Activated B cell treated with CpG ODN at 0.5 μM for 24 hours (primary cell): ENCODE measurements around the gene ADAT2. TPM values are rescaled to one million over a fixed set of nuclear protein-coding genes. Genes with fewer than 3 reads are reported as not detected.
A peak's percentile ranks its signal among the peaks of the same experiment; 100 is the strongest.

ENCODE experiments used
- ATAC-seq: fragments of 200-7000 bp; cut with Tn5 transposase; one replicate; pipeline ENCODE4 v1.10.0; 2021; ENCODE audit warnings: low read depth, mild to moderate bottlenecking, moderate library complexity
- CTCF ChIA-PET: fragments of 350-600 bp; sonication (Branson Sonifier 250); formaldehyde crosslinking; loops from one replicate; lab custom pipeline; 2021; ENCODE audit warnings: antibody characterized with exemption; lab: Charles Lee
- POLR2A ChIA-PET: fragments of 350-600 bp; sonication (Branson Sonifier 250); formaldehyde crosslinking; loops from one replicate; lab custom pipeline; 2021; ENCODE audit warnings: antibody characterized with exemption; lab: Charles Lee
- DNase-seq: peaks from one replicate; pipeline ENCODE4 v3.0.0; 2022
- H3K27ac Mint-ChIP-seq: one replicate; pipeline ENCODE4 v1.8.0; 2020; ENCODE audit warnings: mixed read lengths
- H3K27me3 Mint-ChIP-seq: one replicate; pipeline ENCODE4 v1.8.0; 2021; ENCODE audit warnings: mixed read lengths
- H3K36me3 Mint-ChIP-seq: one replicate; pipeline ENCODE4 v1.8.0; 2021; ENCODE audit warnings: low read depth, mixed read lengths
- H3K4me1 Mint-ChIP-seq: one replicate; pipeline ENCODE4 v1.8.0; 2021; ENCODE audit warnings: mixed read lengths
- H3K4me3 Mint-ChIP-seq: one replicate; pipeline ENCODE4 v1.8.0; 2020; ENCODE audit warnings: mild to moderate bottlenecking, mixed read lengths
- H3K9me3 Mint-ChIP-seq: one replicate; pipeline ENCODE4 v1.8.0; 2020; ENCODE audit warnings: mixed read lengths
- CTCF ChIP-seq: fragments of 200-600 bp; IDR thresholded peaks from one replicate; pipeline ENCODE4 v1.8.0; 2022; ENCODE audit warnings: antibody characterized with exemption, mild to moderate bottlenecking
- intact Hi-C: fragments of 100-400 bp; cut with micrococcal nuclease; formaldehyde crosslinking; loops from one replicate; pipeline ENCODE4 v1.15.1; 2024
- total RNA-seq: library from RNA; stranded (reverse); gene quantifications from 2 replicates; pipeline ENCODE4 v1.2.3, GENCODE V29; 2022

Gene ADAT2
- total RNA-seq, 1 donor from 2014 or later = 30.2 TPM

DNA sequence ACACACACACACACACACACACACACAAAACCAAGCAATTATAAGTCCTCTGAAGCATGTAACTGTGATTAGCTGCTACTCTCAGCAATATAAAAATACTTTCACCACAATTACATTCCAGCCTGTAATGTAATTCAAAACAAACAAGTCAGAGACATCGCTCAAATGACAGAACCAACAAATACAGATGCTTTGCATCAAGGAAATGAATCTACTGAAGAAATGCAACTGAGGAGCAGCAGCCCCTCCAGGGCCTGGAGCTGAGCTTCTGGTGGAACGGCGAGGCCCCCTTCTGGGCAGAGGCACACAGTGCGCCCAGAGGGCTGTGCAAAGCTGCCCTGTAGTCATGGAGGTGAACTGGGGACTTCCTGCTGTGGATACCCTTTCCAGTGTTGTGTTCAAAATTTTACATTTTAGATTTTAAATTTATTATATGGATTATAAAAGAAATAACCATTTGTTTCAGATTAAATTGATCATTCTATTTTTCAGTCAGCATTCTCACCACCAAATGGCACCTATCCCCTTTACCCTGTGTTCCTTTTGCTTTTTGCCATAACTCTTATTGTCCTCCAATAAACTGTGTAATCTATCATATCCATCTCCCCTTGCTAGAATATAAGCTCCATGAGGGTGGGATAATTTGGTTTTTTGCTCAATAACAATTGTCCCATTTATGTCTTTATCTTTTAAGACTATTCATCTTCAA, 23.2 kb downstream of the ADAT2 start:
- intact Hi-C loops = loop anchor here (1.0 to 10.0 kb wide), 7 partner anchors 90 to 953 kb away; no protein-coding TSS in a partner anchor
- no peaks in the 10 kb centered on the region for H3K9me3 Mint-ChIP-seq
- peak; percentile 58 for TF ChIP-seq CTCF
- H3K27ac Mint-ChIP-seq = no peak overlapping the region
- POLR2A ChIA-PET = interaction anchor here (0.6 to 1.1 kb wide), 2 partner anchors 501 to 735 kb away, joined by 3 read pairs; no protein-coding TSS in a partner anchor
- H3K4me1 Mint-ChIP-seq = no peaks in the 10 kb centered on the region
- no peaks in the 10 kb centered on the region for H3K27me3 Mint-ChIP-seq
- peaks cover 14% of the 10 kb centered on the region for H3K36me3 Mint-ChIP-seq
- CTCF ChIA-PET = interaction anchor here (0.7 to 5.4 kb wide), 17 partner anchors 11 to 954 kb away, joined by 3 to 64 read pairs (median 5); partner anchors contain the start of genes ADAT2 and PEX3
- ATAC-seq = peak; percentile 100
- no peak overlapping the region for H3K4me3 Mint-ChIP-seq
- DNase-seq = peak; percentile 44

DNA sequence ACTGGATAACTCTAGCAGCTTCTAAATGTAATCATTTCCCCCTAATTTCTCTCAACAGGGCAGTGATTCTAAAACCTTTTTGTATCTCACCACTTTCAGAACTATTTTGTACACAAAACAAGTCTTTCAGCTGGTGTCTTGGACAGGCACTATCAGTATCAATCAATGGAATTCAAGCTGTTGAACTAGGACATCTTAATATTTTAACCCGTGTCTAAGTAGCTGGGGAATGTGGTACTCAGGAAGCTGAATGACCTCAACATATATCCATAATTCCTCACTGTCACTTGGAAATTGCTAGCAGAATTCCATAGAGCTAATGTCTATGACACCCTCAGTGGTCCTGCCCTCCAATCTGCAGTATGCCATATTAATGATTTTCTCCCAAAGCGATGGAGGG, 24.5 kb downstream of the ADAT2 start:
- ATAC-seq (no peak), DNase-seq (no peak)
- TF ChIP-seq CTCF = no peak
- Mint-ChIP-seq H3K36me3 (peaks cover 7% of the 10 kb centered on the region), H3K4me1 (no peaks in the 10 kb centered on the region), H3K4me3 (no peak overlapping the region), H3K27me3 (no peaks in the 10 kb centered on the region), H3K9me3 (no peaks in the 10 kb centered on the region), H3K27ac (no peak overlapping the region)
- POLR2A ChIA-PET = interaction anchor here (0.6 kb wide), 1 partner anchor 80 kb away, joined by 3 read pairs; no protein-coding TSS in a partner anchor
- intact Hi-C loops = loop anchor here (2.0 to 10.0 kb wide), 3 partner anchors 89 to 677 kb away; no protein-coding TSS in a partner anchor
- CTCF ChIA-PET = interaction anchor here (1.4 to 5.4 kb wide), 5 partner anchors 400 to 953 kb away, joined by 5 to 64 read pairs (median 34); no protein-coding TSS in a partner anchor

DNA sequence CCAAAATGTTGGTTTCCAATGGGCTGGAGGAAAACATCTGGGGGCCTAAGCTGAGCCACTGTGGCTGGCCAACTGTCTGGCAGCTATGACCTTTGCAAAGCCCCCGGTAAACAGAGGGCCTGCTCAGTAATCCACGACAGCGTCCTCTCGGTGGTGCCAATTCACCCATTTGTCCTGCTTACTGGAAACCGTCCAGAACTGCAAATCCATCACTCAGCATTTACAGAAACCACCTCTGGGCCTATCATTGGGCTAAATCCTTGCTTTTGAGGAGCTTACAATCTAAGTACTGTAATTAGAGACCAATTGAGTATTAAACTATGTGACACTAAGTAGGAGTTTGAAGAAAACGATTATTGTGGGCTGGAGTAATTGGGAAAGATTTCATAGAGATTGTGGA, 31.0 kb downstream of the ADAT2 start:
- POLR2A ChIA-PET = no interaction called here
- Mint-ChIP-seq H3K9me3 (no peaks in the 10 kb centered on the region), H3K27ac (no peak overlapping the region)

GRCh38 chr6:143414769-143415168, 35.7 kb downstream of the ADAT2 start:
- ATAC-seq (no peak), DNase-seq (no peak)
- TF ChIP-seq CTCF = no peak
- H3K36me3 Mint-ChIP-seq = no peaks in the 10 kb centered on the region
- intact Hi-C loops = no loop called here
- H3K4me3 Mint-ChIP-seq = no peak overlapping the region
- POLR2A ChIA-PET = no interaction called here
- no peaks in the 10 kb centered on the region for H3K4me1 Mint-ChIP-seq
- no peak overlapping the region for H3K27ac Mint-ChIP-seq
- no peaks in the 10 kb centered on the region for H3K9me3 Mint-ChIP-seq
- no peaks in the 10 kb centered on the region for H3K27me3 Mint-ChIP-seq
- CTCF ChIA-PET = no interaction called here

More for the DNA sequence above, 31.0 kb downstream of the ADAT2 start:
- Mint-ChIP-seq H3K4me1 (no peaks in the 10 kb centered on the region), H3K4me3 (no peak overlapping the region), H3K27me3 (no peaks in the 10 kb centered on the region), H3K36me3 (peaks cover 1% of the 10 kb centered on the region)
- ATAC-seq (no peak), DNase-seq (no peak)
- CTCF ChIA-PET = no interaction called here
- TF ChIP-seq CTCF = no peak
- intact Hi-C loops = no loop called here

- POLR2A ChIA-PET = no interaction called here
Measured at GRCh38 chr6:143410859-143411270, 39.6 kb downstream of the ADAT2 start.

More at GRCh38 chr6:143410859-143411270, 39.6 kb downstream of the ADAT2 start:
- CTCF ChIA-PET = no interaction called here
- Mint-ChIP-seq H3K36me3 (no peaks in the 10 kb centered on the region), H3K9me3 (no peaks in the 10 kb centered on the region), H3K27me3 (no peaks in the 10 kb centered on the region), H3K4me3 (no peak overlapping the region), H3K4me1 (peaks cover 7% of the 10 kb centered on the region), H3K27ac (no peak overlapping the region)
- intact Hi-C loops = no loop called here
- DNase-seq (no peak), ATAC-seq (no peak)
- no peak for TF ChIP-seq CTCF
